Muscle of leg (tissue), 11 donors: ENCODE results near the gene ARHGAP9. TPM values are rescaled to one million over a fixed set of nuclear protein-coding genes. Genes with fewer than 3 reads are reported as not detected.
A peak's percentile ranks its signal among the peaks of the same experiment; 100 is the strongest.
"Not testable (repeated sequence)": the region's sequence is repeated elsewhere in the genome, so short reads cannot be mapped to it uniquely, and the experiment has no call there.

Experiments
- DNase-seq: peaks from one replicate; pipeline ENCODE4 v3.0.0; 2013
- H3K27ac ChIP-seq: one replicate; pipeline ENCODE4 v1.5.1; 2013; ENCODE audit warnings: mild to moderate bottlenecking, low read length, control low read depth
- H3K27me3 ChIP-seq: one replicate; pipeline ENCODE4 v1.6.1; 2013; ENCODE audit warnings: low read length; ENCODE audit not compliant: control insufficient read depth, insufficient read depth
- H3K36me3 ChIP-seq: one replicate; pipeline ENCODE4 v1.6.1; 2013; ENCODE audit warnings: low read length; ENCODE audit not compliant: control insufficient read depth, insufficient read depth
- H3K4me1 ChIP-seq: one replicate; pipeline ENCODE4 v1.6.1; 2013; ENCODE audit warnings: low read length; ENCODE audit not compliant: control insufficient read depth, insufficient read depth
- H3K4me3 ChIP-seq: one replicate; pipeline ENCODE4 v1.5.1; 2013; ENCODE audit warnings: low read length, control low read depth
- H3K9me3 ChIP-seq: replicated peaks from 2 replicates; pipeline ENCODE4 v1.6.1; 2013; ENCODE audit warnings: low read depth, low read length; ENCODE audit not compliant: control insufficient read depth
- WGBS: methylation state at CpG from one replicate; pipeline ENCODE4 v1.1.5; 2013; ENCODE audit warnings: missing lambda C conversion rate; ENCODE audit not compliant: insufficient coverage; 5-methylcytosine and 5-hydroxymethylcytosine counted together
- polyA plus RNA-seq, 8 donors: library from polyadenylated mRNA; unstranded; fragments of 120-200 nt; gene quantifications; one replicate each; pipeline versions ENCODE4 v1.2.1 to v1.2.3, GENCODE V29; 2013; ENCODE audit warnings: inconsistent platforms in 1 of 8, low replicate concordance in 1 of 8; ENCODE audit not compliant: insufficient read length in 8 of 8, insufficient read depth in 1 of 8
- total RNA-seq: library from RNA; stranded (reverse); fragments of 120-200 nt; gene quantifications from one replicate; pipeline ENCODE4 v1.2.4, GENCODE V29; 2013

Gene ARHGAP9
- total and polyA plus RNA-seq, 9 donors: 3.6 to 6.9 (median 5.3) TPM

GRCh38 chr12:57449375-57449774, 30.3 kb downstream of the ARHGAP9 start:
- no peaks in the 10 kb centered on the region for H3K27me3 ChIP-seq
- H3K4me1 ChIP-seq: peaks cover 23% of the 10 kb centered on the region
- no peak for DNase-seq
- H3K27ac ChIP-seq: no peak overlapping the region
- no peak overlapping the region for H3K4me3 ChIP-seq
- H3K9me3 ChIP-seq: no peaks in the 10 kb centered on the region
- no peaks in the 10 kb centered on the region for H3K36me3 ChIP-seq
- 93% methylated on average over 7 of the region's 7 CpGs for WGBS

GRCh38 chr12:57448669-57449068, 31.0 kb downstream of the ARHGAP9 start:
- no peaks in the 10 kb centered on the region for H3K36me3 ChIP-seq
- H3K27me3 ChIP-seq: no peaks in the 10 kb centered on the region
- no CpG with 5 or more reads among the region's 2 CpGs for WGBS

DNA sequence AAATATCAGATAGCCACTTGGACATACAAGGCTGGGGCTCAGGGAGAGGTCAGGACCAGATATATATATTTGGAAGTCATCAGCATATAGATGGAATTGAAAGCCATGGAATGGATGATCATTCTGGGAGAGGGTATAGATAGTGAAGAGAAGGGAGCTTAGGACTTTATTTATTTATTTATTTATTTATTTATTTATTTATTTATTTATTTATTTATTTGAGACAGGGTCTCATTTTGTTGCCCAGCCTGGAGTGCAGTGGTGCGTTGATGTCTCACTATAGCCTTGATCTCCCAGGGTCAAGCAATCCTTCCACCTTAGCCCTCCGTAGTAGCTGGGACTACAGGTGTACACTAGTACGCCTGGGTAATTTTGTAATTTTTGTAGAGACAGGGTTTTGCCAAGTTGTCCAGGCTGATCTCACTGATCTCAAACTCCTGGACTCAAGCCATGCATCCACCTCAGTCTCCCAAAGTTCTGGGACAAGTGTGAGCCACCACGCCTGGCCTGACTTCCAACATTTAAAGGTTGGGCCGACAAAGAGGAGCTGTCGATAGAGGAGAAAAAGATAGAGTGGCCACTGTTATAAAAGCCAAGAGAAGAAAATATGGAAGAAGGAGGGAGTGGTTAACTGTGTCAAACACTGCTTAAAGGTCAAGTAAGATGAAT, 33.2 kb downstream of the ARHGAP9 start:
- no peak overlapping the region for H3K4me3 ChIP-seq
- 96% methylated on average over 4 of the region's 6 CpGs for WGBS
- peaks cover 10% of the 10 kb centered on the region for H3K4me1 ChIP-seq
- no peak for DNase-seq
- H3K9me3 ChIP-seq: no peaks in the 10 kb centered on the region
- no peak overlapping the region for H3K27ac ChIP-seq
- no peaks in the 10 kb centered on the region for H3K36me3 ChIP-seq
- H3K27me3 ChIP-seq: no peaks in the 10 kb centered on the region

More at GRCh38 chr12:57448669-57449068, 31.0 kb downstream of the ARHGAP9 start:
- Histone ChIP-seq H3K9me3 (no peaks in the 10 kb centered on the region), H3K4me1 (peaks cover 22% of the 10 kb centered on the region), H3K4me3 (no peak overlapping the region), H3K27ac (no peak overlapping the region)
- DNase-seq: no peak

GRCh38 chr12:57444744-57445143, 34.9 kb downstream of the ARHGAP9 start:
- peak overlapping the region; percentile 7 for H3K27ac ChIP-seq
- no peak for DNase-seq
- no peaks in the 10 kb centered on the region for H3K4me1 ChIP-seq
- no peaks in the 10 kb centered on the region for H3K27me3 ChIP-seq
- H3K4me3 ChIP-seq: no peak overlapping the region
- 53% methylated on average over 2 of the region's 5 CpGs for WGBS
- no peaks in the 10 kb centered on the region for H3K36me3 ChIP-seq
- no peaks in the 10 kb centered on the region for H3K9me3 ChIP-seq

- not testable (repeated sequence) for H3K9me3 ChIP-seq, H3K4me1 ChIP-seq, H3K27me3 ChIP-seq, H3K27ac ChIP-seq, H3K36me3 ChIP-seq, DNase-seq, H3K4me3 ChIP-seq
- WGBS: no CpG with 5 or more reads among the region's 6 CpGs
Measured at GRCh38 chr12:57444337-57444736, 35.3 kb downstream of the ARHGAP9 start.

- no peak for DNase-seq
- Histone ChIP-seq H3K27ac (no peak overlapping the region), H3K4me1 (no peaks in the 10 kb centered on the region), H3K27me3 (no peaks in the 10 kb centered on the region), H3K4me3 (no peak overlapping the region), H3K36me3 (no peaks in the 10 kb centered on the region), H3K9me3 (no peaks in the 10 kb centered on the region)
- WGBS: no CpG with 5 or more reads among the region's 1 CpG
Measured at GRCh38 chr12:57441846-57442427, 37.7 kb downstream of the ARHGAP9 start.

- no CpG with 5 or more reads among the region's 2 CpGs for WGBS
- not testable (repeated sequence) for H3K27ac ChIP-seq, H3K9me3 ChIP-seq, DNase-seq, H3K4me1 ChIP-seq, H3K36me3 ChIP-seq, H3K4me3 ChIP-seq, H3K27me3 ChIP-seq
Measured at GRCh38 chr12:57441393-57441792, 38.3 kb downstream of the ARHGAP9 start.

- H3K36me3 ChIP-seq: no peaks in the 10 kb centered on the region
- H3K9me3 ChIP-seq: no peaks in the 10 kb centered on the region
- no peak overlapping the region for H3K27ac ChIP-seq
- DNase-seq: no peak
- no peak overlapping the region for H3K4me3 ChIP-seq
- no CpG with 5 or more reads among the region's 4 CpGs for WGBS
- H3K4me1 ChIP-seq: peaks cover 5% of the 10 kb centered on the region
- no peaks in the 10 kb centered on the region for H3K27me3 ChIP-seq
Measured at GRCh38 chr12:57439762-57440266, 39.9 kb downstream of the ARHGAP9 start.

GRCh38 chr12:57438400-57438799, 41.3 kb downstream of the ARHGAP9 start:
- WGBS: no CpG with 5 or more reads among the region's 1 CpG
- no peaks in the 10 kb centered on the region for H3K36me3 ChIP-seq
- peaks cover 12% of the 10 kb centered on the region for H3K4me1 ChIP-seq
- no peaks in the 10 kb centered on the region for H3K9me3 ChIP-seq
- no peaks in the 10 kb centered on the region for H3K27me3 ChIP-seq
- H3K4me3 ChIP-seq: no peak overlapping the region
- no peak overlapping the region for H3K27ac ChIP-seq
- no peak for DNase-seq

DNA sequence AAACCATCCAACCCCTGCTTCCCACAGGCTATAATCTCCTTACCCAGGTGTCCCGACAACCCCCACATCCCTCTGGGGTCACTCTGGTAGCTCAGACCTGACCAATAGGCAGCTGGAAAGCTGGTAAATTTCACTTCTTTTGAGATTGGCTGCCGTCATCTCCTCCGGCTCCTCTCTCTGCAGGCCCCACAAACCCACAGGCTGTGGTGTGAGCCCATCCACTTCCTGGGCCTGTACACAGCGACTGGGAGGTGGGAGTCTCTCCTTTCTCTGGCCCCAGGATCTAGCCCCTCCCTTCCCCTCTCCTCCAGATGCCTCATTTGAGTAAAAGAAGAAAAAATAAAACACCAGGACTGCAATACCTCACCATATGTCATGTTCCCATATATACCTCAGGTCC, 44.4 kb downstream of the ARHGAP9 start:
- H3K27ac ChIP-seq: peak overlapping the region; percentile 9
- H3K9me3 ChIP-seq: no peaks in the 10 kb centered on the region
- DNase-seq: peak; percentile 14
- no peak overlapping the region for H3K4me3 ChIP-seq
- no peaks in the 10 kb centered on the region for H3K36me3 ChIP-seq
- WGBS: 13% methylated on average over 1 of the region's 4 CpGs
- H3K27me3 ChIP-seq: no peaks in the 10 kb centered on the region
- peaks cover 12% of the 10 kb centered on the region for H3K4me1 ChIP-seq
